GM10266 (cell line): Measurements from ENCODE around the gene HHAT.
"Not testable (repeated sequence)": the region's sequence is repeated elsewhere in the genome, so short reads cannot be mapped to it uniquely, and the experiment has no call there.

Experiments
- DNase-seq: peaks from one replicate; pipeline ENCODE4 v3.0.0; 2012; ENCODE audit errors: extremely low spot score
- CTCF ChIP-seq: IDR thresholded peaks from 2 replicates; pipeline ENCODE4 v1.5.1; 2012; ENCODE audit warnings: mild to moderate bottlenecking, low read depth; ENCODE audit not compliant: control insufficient read depth, insufficient read depth; ENCODE audit errors: missing control alignments

The HHAT gene

GRCh38 chr1:210405316-210405715 lies 76.6 kb downstream of the HHAT start:
- TF ChIP-seq CTCF = no peak

GRCh38 chr1:210406341-210406740 lies 77.6 kb downstream of the HHAT start:
- DNase-seq = not testable (repeated sequence)

More at GRCh38 chr1:210405316-210405715, 76.6 kb downstream of the HHAT start:
- no peak for DNase-seq

GRCh38 chr1:210407207-210407886 lies 78.6 kb downstream of the HHAT start:
- TF ChIP-seq CTCF = peak; percentile 90
- DNase-seq = peak; percentile 59

- TF ChIP-seq CTCF = no peak
- DNase-seq = no peak
These were observed 79.2 kb downstream of the HHAT start for GRCh38 chr1:210407887-210408252.

- no peak for TF ChIP-seq CTCF
- DNase-seq = no peak
These were observed 83.5 kb downstream of the HHAT start for GRCh38 chr1:210412240-210412639.

- DNase-seq = no peak
- TF ChIP-seq CTCF = no peak
These were observed 85.2 kb downstream of the HHAT start for GRCh38 chr1:210413951-210414350.

GRCh38 chr1:210415846-210416448 lies 87.2 kb downstream of the HHAT start:
- no peak for DNase-seq
- no peak for TF ChIP-seq CTCF
